Rectal smooth muscle tissue (tissue), 1 donor: ENCODE measurements around the gene KNTC1.

Experiments used
- H3K27ac ChIP-seq: one replicate; pipeline ENCODE4 v1.7.0; 2013; ENCODE audit warnings: low read depth, low read length, inconsistent platforms
- H3K27me3 ChIP-seq: one replicate; pipeline ENCODE4 v1.7.0; 2013; ENCODE audit warnings: low read length; ENCODE audit not compliant: control insufficient read depth, insufficient read depth
- H3K36me3 ChIP-seq: one replicate; pipeline ENCODE4 v1.7.0; 2013; ENCODE audit warnings: low read length; ENCODE audit not compliant: control insufficient read depth, insufficient read depth
- H3K4me1 ChIP-seq: one replicate; pipeline ENCODE4 v1.7.0; 2013; ENCODE audit warnings: low read length; ENCODE audit not compliant: control insufficient read depth, insufficient read depth
- H3K4me3 ChIP-seq: one replicate; pipeline ENCODE4 v1.7.0; 2013; ENCODE audit warnings: low read length
- H3K9ac ChIP-seq: one replicate; pipeline ENCODE4 v1.7.0; 2013; ENCODE audit warnings: low read length

The KNTC1 gene

DNA sequence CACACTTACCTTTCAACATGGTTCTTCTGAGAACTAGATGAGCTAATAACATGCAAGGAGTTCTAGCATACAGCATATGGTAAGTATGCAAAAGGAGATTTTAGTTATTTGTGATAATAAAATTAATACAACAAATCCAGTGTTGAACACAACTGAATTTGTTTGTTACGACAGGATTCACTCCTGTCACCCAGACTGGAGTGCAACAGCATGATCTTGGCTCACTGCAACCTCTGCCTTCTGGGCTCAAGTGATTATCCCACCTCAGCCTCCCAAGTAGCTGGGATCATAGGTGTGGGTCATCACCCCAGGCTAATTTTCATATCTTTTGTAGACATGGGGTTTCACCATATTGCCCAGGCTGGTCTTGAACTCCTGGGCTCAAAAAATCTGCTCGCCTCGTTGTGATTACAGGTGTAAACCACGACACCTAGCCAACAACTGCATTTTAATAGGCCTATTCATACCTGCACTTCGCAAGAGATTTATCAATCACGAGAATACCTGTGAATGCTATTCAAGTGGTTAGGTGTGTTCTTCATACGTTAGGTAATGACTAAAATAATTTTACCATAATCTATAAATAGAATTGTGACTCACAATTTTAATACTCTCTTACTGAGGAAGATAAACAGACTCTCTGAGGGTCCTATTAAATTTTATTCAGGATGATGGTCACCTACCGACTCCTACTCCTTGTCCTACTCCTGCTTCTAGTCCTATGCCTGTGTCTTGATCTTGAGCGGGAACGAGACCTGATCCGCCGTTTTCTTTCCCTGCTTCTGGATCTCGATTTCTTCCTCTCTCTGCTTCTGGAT is 10.3 kb upstream of the KNTC1 start:
- Histone ChIP-seq H3K36me3 (peaks cover 50% of the 10 kb centered on the region), H3K27ac (no peak overlapping the region), H3K27me3 (no peaks in the 10 kb centered on the region), H3K4me3 (no peak overlapping the region), H3K4me1 (peaks cover under 1% of the 10 kb centered on the region), H3K9ac (no peak overlapping the region)

DNA sequence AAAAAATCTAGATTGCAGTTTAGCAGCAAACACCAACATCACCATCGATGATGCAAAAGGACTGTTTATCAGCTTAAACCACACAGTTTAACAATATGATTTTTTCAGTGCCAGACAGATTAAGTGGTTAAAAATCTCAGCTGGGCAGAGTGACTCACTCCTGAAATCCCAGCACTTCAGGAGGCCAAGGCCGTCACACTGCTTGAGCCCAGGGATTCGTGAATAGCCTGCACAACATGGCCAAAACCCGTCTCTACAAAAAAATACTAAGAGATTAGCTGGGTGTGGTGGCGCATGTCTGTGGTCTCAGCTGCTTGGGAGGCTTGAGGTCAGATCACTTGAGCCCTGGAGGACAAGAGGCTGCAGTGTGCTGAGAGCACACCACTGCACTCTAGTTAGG is 9.2 kb upstream of the KNTC1 start:
- Histone ChIP-seq H3K4me1 (peaks cover 11% of the 10 kb centered on the region), H3K27me3 (no peaks in the 10 kb centered on the region), H3K4me3 (no peak overlapping the region), H3K27ac (no peak overlapping the region), H3K9ac (no peak overlapping the region), H3K36me3 (peaks cover 47% of the 10 kb centered on the region)

DNA sequence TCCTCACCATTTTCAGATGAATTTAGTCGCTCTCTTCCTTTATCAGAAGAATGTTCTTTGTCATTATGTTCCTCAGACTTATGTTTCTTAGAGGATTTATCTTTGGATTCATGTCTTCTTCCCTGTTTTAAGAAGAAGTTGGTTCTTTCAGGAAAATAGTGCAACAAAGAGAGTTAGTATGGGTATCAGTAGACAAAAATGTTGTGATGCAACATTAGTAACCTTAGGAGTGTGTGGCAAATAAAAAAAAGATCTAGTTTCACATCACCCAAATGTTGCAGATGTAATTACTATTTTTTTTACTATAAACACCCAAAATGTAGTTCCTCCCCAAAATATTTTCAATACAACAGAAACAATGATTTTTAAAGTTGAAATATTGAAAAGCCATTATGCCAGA is 8.1 kb upstream of the KNTC1 start:
- peaks cover 17% of the 10 kb centered on the region for H3K4me1 ChIP-seq
- no peak overlapping the region for H3K4me3 ChIP-seq
- H3K27me3 ChIP-seq: no peaks in the 10 kb centered on the region
- H3K36me3 ChIP-seq: peaks cover 42% of the 10 kb centered on the region
- H3K27ac ChIP-seq: no peak overlapping the region
- H3K9ac ChIP-seq: no peak overlapping the region

DNA sequence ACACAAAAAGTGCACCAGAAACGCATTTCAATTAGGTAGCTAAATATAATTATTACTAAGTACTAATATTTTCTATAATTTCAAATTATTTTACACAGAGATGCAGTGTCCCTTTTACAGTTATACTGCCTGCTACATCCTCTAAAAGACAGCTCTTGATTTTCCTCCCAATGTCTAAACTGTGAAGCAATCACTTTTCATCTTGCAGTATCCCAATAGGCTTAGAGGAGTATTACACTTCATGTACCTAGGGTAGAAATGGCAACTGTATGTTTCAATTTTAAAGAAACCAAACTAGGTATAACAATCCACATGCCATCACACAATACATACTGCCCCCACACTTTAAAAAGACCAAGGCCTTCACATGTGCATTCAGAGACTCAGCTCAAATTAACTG is 7.6 kb upstream of the KNTC1 start:
- no peak overlapping the region for H3K27ac ChIP-seq
- H3K9ac ChIP-seq: no peak overlapping the region
- H3K4me3 ChIP-seq: no peak overlapping the region
- H3K4me1 ChIP-seq: peaks cover 22% of the 10 kb centered on the region
- H3K36me3 ChIP-seq: peaks cover 42% of the 10 kb centered on the region
- no peaks in the 10 kb centered on the region for H3K27me3 ChIP-seq

DNA sequence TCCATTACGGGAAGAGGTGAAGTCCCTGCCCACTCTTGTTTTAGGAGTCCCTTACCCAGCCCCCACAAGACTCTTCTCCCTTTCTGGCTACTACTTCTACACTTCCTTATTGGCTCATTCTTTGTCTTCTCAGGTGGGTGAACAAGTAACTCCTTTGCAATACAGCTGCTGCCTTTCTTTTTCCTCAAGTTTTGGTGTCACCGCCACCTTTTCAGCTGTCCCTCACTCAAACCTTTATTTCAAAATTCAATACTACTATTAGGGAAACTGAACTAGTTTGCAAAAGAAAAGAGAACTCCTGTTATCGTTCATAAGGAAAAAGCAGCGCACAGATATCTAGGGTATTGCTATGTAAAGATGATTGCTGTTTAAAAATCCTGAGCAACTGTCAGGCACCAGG is 6.4 kb upstream of the KNTC1 start:
- H3K9ac ChIP-seq: no peak overlapping the region
- H3K4me3 ChIP-seq: no peak overlapping the region
- H3K27me3 ChIP-seq: no peaks in the 10 kb centered on the region
- peaks cover 35% of the 10 kb centered on the region for H3K36me3 ChIP-seq
- peaks cover 25% of the 10 kb centered on the region for H3K4me1 ChIP-seq
- H3K27ac ChIP-seq: no peak overlapping the region

DNA sequence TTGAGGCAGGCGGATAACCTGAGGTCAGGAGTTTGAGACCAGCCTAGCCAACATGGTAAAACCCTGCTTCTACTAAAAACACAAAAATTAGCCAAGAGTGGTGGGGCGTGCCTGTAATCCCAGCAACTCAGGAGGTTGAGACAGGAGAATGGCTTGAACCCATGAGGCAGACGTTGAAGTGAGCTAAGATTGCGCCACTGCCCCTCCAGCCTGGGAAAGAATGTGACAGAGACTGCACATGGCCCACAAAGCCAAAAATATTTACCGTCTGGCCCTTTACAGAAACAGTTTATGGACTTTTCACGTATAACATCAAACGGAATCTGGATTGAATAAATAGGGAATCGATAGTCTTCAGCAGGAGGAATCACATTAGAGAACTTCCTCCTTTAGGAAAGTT is 3.8 kb upstream of the KNTC1 start:
- H3K4me1 ChIP-seq: peaks cover 32% of the 10 kb centered on the region
- H3K4me3 ChIP-seq: no peak overlapping the region
- no peak overlapping the region for H3K9ac ChIP-seq
- no peaks in the 10 kb centered on the region for H3K27me3 ChIP-seq
- H3K27ac ChIP-seq: no peak overlapping the region
- peaks cover 19% of the 10 kb centered on the region for H3K36me3 ChIP-seq

DNA sequence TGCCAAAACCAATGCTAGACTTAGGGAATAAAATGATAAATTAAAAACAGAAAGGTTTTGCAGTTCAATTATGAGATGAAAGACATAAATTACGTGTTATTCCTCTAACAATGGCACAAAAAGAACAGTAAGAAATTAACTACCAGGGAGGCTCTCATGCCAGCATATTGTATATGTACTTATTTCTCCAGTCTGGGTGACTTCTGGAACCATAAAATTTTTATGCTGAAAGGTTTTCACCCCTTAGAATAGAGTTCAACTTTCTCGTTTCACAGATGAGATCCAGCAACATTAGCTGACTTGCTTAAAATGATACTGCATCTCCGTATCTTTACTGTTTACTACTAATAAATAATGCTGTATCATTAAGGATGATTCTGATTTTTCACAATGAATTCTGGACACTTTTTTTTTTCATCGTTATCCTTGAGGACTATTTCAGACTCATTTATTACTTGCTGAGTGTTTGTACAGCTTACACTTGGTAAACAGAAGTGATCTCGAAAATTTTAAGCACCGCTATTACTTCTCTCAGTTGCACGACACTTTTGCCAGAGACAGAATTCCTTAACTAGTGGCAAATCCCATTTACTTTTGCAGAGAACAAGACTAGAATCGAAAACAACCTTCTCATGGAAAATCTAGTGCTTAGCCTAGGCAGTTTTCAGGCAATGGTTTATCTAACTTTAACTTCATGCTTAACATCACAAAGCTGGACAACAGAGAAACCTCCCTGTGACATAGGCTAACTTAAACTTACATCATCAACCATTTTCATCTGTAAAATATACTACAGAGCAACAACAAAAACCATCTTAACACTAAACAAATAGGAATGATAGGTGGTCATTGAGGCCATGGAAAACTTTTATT is 3.0 kb upstream of the KNTC1 start:
- Histone ChIP-seq H3K4me3 (peak overlapping the region; percentile 48), H3K27ac (no peak overlapping the region), H3K4me1 (peaks cover 32% of the 10 kb centered on the region), H3K27me3 (no peaks in the 10 kb centered on the region), H3K9ac (no peak overlapping the region), H3K36me3 (peaks cover 14% of the 10 kb centered on the region)

DNA sequence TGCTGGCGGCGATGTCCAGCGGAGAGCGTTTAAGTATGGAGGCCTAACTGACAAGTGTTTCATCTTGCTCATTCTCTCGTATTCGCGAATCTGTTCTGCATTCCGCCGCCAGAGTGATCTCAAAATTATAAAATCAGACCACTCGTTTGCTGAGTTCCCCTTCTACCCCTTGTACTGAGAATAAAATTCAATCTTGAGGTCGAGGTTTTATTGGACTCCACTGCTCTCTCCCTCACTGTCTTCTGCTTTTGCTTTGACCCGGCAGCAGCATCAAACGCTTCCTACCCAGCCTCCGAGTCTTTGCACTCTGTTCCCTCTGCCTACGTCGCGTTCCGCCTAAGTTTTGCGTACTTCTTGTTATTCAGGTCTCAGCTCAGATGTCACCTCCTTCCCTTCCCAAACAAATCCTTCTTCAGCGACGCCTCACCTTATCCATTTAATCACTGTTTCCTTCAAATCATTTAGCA is 462 bp downstream of the KNTC1 start:
- Histone ChIP-seq H3K27ac (no peak overlapping the region), H3K4me1 (peaks cover 24% of the 10 kb centered on the region), H3K9ac (peak overlapping the region; percentile 38), H3K4me3 (peak overlapping the region; percentile 97), H3K27me3 (no peaks in the 10 kb centered on the region), H3K36me3 (no peaks in the 10 kb centered on the region)

DNA sequence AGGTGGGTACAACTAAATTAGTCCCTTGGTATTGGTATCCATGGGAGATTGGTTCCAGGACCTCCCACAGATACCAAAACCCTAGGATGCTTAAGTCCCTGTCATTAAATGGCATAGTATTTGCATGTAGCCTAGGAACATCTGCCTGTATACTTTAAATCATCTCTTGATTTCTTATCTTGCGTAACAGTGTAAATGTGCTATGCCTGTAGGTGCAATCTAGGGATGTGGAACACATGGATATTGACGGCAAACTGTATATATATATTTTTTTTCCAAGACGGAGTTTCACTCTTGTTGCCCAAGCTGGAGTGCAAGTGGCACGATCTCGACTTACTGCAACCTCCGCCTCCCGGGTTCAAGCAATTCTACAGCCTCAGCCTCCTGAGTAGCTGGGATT is 1.5 kb downstream of the KNTC1 start:
- H3K4me1 ChIP-seq: peaks cover 18% of the 10 kb centered on the region
- no peaks in the 10 kb centered on the region for H3K27me3 ChIP-seq
- H3K27ac ChIP-seq: no peak overlapping the region
- H3K9ac ChIP-seq: no peak overlapping the region
- H3K36me3 ChIP-seq: no peaks in the 10 kb centered on the region
- H3K4me3 ChIP-seq: no peak overlapping the region

DNA sequence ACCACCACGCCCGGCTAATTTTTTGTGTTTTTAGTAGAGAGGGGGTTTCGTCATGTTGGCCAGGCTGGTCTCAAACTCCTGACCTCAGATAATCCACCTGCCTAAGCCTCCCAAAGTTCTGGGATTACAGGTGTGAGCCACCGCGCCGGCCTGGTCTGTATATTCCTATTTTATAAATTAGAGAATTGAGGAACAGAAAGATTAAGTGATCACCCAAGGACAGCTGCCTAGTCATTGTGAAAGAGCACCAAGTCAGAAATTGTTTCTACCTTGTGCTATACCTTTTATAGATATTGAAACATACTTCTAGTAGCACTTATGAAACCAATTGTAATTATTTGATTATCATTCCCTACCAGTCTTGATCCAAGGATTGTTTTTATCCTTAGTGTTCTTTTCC is 1.9 kb downstream of the KNTC1 start:
- H3K36me3 ChIP-seq: no peaks in the 10 kb centered on the region
- no peak overlapping the region for H3K9ac ChIP-seq
- H3K4me3 ChIP-seq: no peak overlapping the region
- peaks cover 14% of the 10 kb centered on the region for H3K4me1 ChIP-seq
- no peak overlapping the region for H3K27ac ChIP-seq
- H3K27me3 ChIP-seq: no peaks in the 10 kb centered on the region

DNA sequence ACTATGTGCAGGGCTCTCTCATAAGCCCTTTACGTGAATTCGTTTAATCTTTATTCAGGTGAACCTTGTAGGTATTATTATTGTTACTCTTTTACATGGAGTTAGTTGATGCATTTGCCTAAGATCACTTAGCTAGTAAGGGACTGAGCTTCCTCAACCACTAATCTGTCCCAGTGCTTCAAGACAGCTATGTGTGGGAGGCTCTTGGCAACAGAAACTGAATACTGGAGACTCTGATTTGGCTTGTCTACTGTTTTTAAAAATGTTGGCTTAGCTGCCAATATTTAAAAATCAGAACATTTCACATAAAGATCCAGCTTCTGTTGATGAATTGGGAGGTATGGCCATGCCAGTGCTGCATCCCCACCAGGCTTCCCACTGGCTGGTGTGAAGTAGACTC is 6.8 kb downstream of the KNTC1 start:
- Histone ChIP-seq H3K4me1 (no peaks in the 10 kb centered on the region), H3K36me3 (no peaks in the 10 kb centered on the region), H3K27me3 (no peaks in the 10 kb centered on the region), H3K27ac (no peak overlapping the region), H3K9ac (no peak overlapping the region), H3K4me3 (no peak overlapping the region)

DNA sequence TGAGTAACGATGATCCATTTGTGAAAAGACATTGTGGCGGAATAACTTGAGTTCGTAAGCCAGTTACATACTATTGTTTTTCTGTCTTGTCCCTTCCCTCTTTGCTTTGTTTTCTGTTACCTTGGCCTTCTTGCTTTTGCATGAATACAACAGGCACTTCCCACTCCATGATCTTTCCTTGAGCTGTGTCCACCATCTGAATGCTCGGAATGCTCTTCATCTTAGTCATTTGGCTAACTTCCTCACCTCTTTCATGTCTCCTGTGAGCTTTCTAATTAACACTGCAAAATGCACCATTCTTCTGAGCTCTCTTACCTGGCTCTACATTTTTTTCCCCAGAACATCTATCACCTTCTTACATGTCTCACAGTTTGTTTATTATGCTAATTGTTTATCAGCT is 10.0 kb downstream of the KNTC1 start:
- H3K36me3 ChIP-seq: no peaks in the 10 kb centered on the region
- H3K27ac ChIP-seq: no peak overlapping the region
- H3K27me3 ChIP-seq: no peaks in the 10 kb centered on the region
- no peak overlapping the region for H3K4me3 ChIP-seq
- no peaks in the 10 kb centered on the region for H3K4me1 ChIP-seq
- no peak overlapping the region for H3K9ac ChIP-seq
